Measurements from ENCODE around the gene CAP2. TPM values are rescaled to one million over a fixed set of nuclear protein-coding genes. Genes with fewer than 3 reads are reported as not detected.
A peak's percentile ranks its signal among the peaks of the same experiment; 100 is the strongest.
"Not testable (repeated sequence)": the region's sequence is repeated elsewhere in the genome, so short reads cannot be mapped to it uniquely, and the experiment has no call there.

The CAP2 gene
- total RNA-seq, 1 experiment from 2014 or later = 27.8 TPM

GRCh38 chr6:17396256-17396655 lies 2.9 kb downstream of the CAP2 start:
- no peak for DNase-seq (ENCODE audit: low spot score)

- DNase-seq (ENCODE audit: low spot score) = no peak
Measured at GRCh38 chr6:17397764-17398194, 4.4 kb downstream of the CAP2 start.

- DNase-seq (ENCODE audit: low spot score) = not testable (repeated sequence)
Measured at GRCh38 chr6:17405181-17405943, 12.0 kb downstream of the CAP2 start.

GRCh38 chr6:17405944-17406245 lies 12.5 kb downstream of the CAP2 start:
- DNase-seq (ENCODE audit: low spot score) = no peak

GRCh38 chr6:17408081-17408480 lies 14.7 kb downstream of the CAP2 start:
- DNase-seq (ENCODE audit: low spot score) = no peak

GRCh38 chr6:17410281-17410680 lies 16.9 kb downstream of the CAP2 start:
- DNase-seq (ENCODE audit: low spot score) = no peak

GRCh38 chr6:17413313-17413750 lies 19.9 kb downstream of the CAP2 start:
- DNase-seq (ENCODE audit: low spot score) = peak; percentile 34

- not testable (repeated sequence) for DNase-seq (ENCODE audit: low spot score)
Measured at GRCh38 chr6:17414395-17414794, 21.0 kb downstream of the CAP2 start.

GRCh38 chr6:17415321-17415720 lies 21.9 kb downstream of the CAP2 start:
- DNase-seq (ENCODE audit: low spot score) = no peak

GRCh38 chr6:17416806-17417205 lies 23.4 kb downstream of the CAP2 start:
- no peak for DNase-seq (ENCODE audit: low spot score)

GRCh38 chr6:17417817-17418216 lies 24.4 kb downstream of the CAP2 start:
- peak; percentile 85 for DNase-seq (ENCODE audit: low spot score)

- peak; percentile 43 for DNase-seq (ENCODE audit: low spot score)
Measured at GRCh38 chr6:17418281-17419188, 25.1 kb downstream of the CAP2 start.

GRCh38 chr6:17419189-17419575 lies 25.8 kb downstream of the CAP2 start:
- no peak for DNase-seq (ENCODE audit: low spot score)

GRCh38 chr6:17420368-17420767 lies 27.0 kb downstream of the CAP2 start:
- DNase-seq (ENCODE audit: low spot score) = no peak

- no peak for DNase-seq (ENCODE audit: low spot score)
Measured at GRCh38 chr6:17421406-17421805, 28.0 kb downstream of the CAP2 start.

- no peak for DNase-seq (ENCODE audit: low spot score)
Measured at GRCh38 chr6:17423026-17423425, 29.6 kb downstream of the CAP2 start.

- DNase-seq (ENCODE audit: low spot score) = no peak
Measured at GRCh38 chr6:17427062-17427461, 33.7 kb downstream of the CAP2 start.

- no peak for DNase-seq (ENCODE audit: low spot score)
Measured at GRCh38 chr6:17427617-17428016, 34.2 kb downstream of the CAP2 start.

GRCh38 chr6:17428595-17429120 lies 35.3 kb downstream of the CAP2 start:
- not testable (repeated sequence) for DNase-seq (ENCODE audit: low spot score)

GRCh38 chr6:17429383-17430061 lies 36.1 kb downstream of the CAP2 start:
- DNase-seq (ENCODE audit: low spot score) = no peak

GRCh38 chr6:17431581-17431980 lies 38.2 kb downstream of the CAP2 start:
- peak; percentile 43 for DNase-seq (ENCODE audit: low spot score)

- DNase-seq (ENCODE audit: low spot score) = no peak
Measured at GRCh38 chr6:17432356-17432755, 39.0 kb downstream of the CAP2 start.
